ENCODE measurements around the gene AMDHD1.
A peak's percentile ranks its signal among the peaks of the same experiment; 100 is the strongest.

AMDHD1 gene

DNA sequence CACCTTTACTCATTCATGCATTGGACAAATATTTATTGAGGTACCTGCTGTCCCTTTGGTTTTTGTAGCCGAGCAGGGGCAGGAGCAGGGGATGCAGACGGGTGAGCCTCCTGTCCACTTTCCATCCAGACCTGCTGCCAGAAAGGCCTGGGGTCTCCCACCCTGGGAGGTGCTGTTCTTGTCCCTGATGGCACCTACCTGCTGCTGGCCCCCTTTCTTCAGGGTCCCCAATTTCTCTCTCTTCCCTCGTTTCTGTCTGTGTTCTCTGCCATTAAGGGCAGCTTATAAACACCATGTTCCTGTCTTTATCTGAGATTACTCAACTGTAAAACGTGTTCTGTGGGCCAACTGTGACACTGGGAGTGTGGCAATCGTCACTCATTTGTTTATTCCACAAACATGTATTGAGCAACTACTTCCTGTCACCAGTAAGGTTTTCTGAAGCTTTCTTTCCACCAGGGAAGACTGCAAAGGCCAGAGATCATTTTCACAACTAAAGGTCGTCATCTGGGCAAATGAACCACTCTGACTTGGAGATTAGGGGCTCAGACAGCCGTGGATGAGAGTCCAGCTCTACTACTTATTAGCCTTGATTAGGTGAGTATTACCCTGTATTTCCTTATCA is 53.0 kb downstream of the AMDHD1 start, which contains the start of gene HAL:
TSS of gene HAL (minus strand) at position 311 of the 625 bp plus-strand sequence. CDS start 434 bp downstream, outside the sequence.
- no peak for DNase-seq

DNA sequence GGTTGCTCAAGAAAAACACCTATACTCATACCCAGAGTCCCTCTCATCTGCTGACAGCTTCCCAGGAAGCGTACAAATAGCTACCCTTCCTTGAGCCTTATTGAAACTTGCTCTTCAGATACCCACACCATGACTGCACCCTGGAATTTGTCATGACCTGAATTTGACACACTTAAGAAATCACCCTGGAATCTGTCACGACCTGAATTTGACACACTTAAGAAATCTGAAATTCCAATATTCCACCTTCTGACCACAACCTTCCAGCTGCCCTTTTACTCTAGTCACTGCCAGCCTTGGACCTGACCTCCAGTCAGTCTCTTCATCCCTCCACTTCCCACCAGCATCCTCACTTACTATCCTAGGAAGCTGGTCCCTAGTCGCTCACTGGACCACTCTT is 54.1 kb downstream of the AMDHD1 start:
- DNase-seq, result no peak

- no peak for DNase-seq
These were observed 54.9 kb downstream of the AMDHD1 start for GRCh38 chr12:95997911-95998510.

- peak; percentile 45 for DNase-seq
These were observed 55.6 kb downstream of the AMDHD1 start for GRCh38 chr12:95998611-95999286.

DNA sequence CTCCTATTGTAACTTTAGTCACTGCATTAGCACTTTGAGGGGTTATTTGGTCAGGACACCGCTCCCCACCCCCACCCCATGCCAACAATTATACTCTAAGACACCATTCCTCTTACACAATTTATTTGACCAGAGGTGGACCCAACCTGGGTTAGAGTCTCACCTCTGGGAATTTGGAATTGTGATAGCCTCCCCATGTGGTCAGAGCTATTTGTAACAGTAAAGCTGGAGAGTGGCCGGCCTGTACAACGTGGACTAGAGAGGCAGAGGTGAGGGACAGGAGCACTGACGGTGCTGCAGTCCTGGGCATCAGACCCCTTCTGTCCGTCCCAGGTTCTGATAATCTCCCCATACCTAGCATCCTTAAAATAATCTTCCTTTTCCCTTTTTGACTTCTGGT is 56.4 kb downstream of the AMDHD1 start:
- DNase-seq, result no peak

- no peak for DNase-seq
These were observed 57.7 kb downstream of the AMDHD1 start for GRCh38 chr12:96000858-96001257.

- DNase-seq, result no peak
These were observed 63.6 kb downstream of the AMDHD1 start for GRCh38 chr12:96006727-96007126.

GRCh38 chr12:96007729-96008128 is 64.6 kb downstream of the AMDHD1 start:
- DNase-seq, result no peak

DNA sequence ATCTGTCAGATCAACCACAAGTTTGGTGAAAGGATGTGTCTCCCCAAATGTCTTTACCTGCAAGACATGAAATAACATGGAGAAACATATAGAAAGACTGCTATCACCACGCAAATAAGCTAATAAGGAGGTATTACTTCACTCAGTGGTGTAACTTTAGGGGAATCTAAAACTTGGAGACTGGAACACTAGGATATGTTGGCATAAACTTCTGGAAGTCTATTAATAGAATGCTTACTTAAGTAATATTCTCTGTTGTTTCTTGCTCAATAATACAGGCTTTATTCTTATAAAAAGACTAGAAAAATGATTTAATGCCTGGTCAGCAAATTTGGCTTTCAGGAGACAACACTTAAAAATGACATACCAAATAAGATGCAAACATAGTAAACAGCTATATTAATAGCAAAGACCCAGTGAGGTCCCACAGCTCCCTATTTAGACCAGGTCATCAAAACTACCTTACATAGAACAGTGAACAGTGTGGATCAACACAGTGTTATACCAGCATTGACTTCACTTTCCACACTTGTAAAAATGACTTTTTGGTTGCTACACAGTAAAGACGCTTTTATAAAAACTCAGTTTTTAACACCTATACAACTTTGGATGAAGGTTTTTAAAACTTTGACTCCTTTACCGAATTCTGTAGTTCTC is 71.9 kb downstream of the AMDHD1 start:
- no peak for DNase-seq

- DNase-seq, result peak; percentile 12
These were observed 72.5 kb downstream of the AMDHD1 start for GRCh38 chr12:96015672-96016071.
